Mesothelial cell of epicardium (in vitro differentiated cells): ENCODE measurements around the gene ARMC12. TPM values are rescaled to one million over a fixed set of nuclear protein-coding genes. Genes with fewer than 3 reads are reported as not detected.

Experiments
- DNase-seq, 2 experiments: peaks; one replicate each; pipeline ENCODE4 v3.0.0; 2021; ENCODE audit warnings: low spot score in 2 of 2; ENCODE audit not compliant: unreplicated experiment in 2 of 2
- H3K27ac Mint-ChIP-seq: 2 replicates; pipeline ENCODE4 v1.8.0; 2021; ENCODE audit warnings: mixed read lengths
- H3K27me3 Mint-ChIP-seq: 2 replicates; pipeline ENCODE4 v1.8.0; 2021; ENCODE audit warnings: low read depth, mixed read lengths
- H3K36me3 Mint-ChIP-seq: 2 replicates; pipeline ENCODE4 v1.8.0; 2021; ENCODE audit warnings: mixed read lengths
- H3K4me1 Mint-ChIP-seq: 2 replicates; pipeline ENCODE4 v1.8.0; 2021; ENCODE audit warnings: mixed read lengths
- H3K4me3 Mint-ChIP-seq: 2 replicates; pipeline ENCODE4 v1.8.0; 2021; ENCODE audit warnings: mild to moderate bottlenecking, moderate library complexity, mixed read lengths
- H3K9me3 Mint-ChIP-seq: 2 replicates; pipeline ENCODE4 v1.8.0; 2021; ENCODE audit warnings: mixed read lengths
- total RNA-seq: library from RNA; stranded (reverse); gene quantifications from 3 replicates; pipeline ENCODE4 v1.2.1, GENCODE V29; 2021
- TF ChIP-seq, protein P1 (sequence below): fragments of 200-600 bp; sonication (generic); IDR thresholded peaks from one replicate; pipeline ENCODE4 v1.5.0; 2021; ENCODE audit warnings: antibody characterized with exemption; ENCODE audit not compliant: unreplicated experiment

ARMC12 gene
- total RNA-seq, 1 donor from 2014 or later = 4.2 TPM

DNA sequence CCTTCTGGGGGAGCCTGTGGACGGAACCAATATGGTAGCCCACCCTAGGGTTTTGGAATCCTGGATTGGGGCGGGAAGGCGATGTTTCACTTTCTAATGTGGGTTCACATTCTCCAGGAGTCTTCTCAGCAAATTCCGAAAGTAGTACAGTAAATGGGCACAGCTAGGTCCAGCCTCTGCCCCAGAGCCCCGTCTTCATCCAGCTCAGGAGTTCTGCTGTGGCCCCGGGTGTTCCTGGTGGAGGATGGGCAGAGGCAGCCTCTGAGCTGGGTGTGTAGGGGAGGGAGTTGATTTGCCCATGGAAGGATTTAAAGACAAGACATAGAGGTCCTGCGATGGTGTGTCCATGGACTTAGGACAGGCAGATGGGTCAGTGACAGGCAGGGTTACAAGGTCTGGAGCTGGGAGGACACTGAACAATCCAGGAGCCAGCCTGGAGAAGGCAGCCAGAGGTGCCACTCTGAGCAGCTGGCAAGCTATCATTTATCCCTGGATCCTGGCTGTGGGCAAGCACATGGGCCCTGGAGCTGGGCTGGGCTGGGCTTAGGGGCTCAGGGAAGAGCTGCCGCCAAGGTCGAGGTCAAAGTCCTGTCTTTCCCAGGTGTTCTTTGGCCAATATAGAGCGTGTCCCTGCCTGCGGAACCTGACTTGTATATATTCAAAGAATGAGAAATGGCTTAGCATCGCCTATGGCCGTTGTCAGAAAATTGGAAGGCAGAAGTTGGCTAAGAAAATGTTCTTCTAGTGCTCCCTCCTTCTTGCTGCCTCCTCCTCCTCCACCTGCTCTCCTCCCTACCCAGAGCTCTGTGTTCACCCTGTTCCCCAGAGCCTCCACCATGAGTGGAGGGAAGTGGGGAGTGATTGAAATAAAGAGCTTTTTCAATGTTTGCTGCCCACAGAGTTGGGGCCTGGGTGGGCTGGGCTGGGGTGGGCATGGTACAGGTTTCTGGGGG, 50.7 kb downstream of the ARMC12 start:
- no peak overlapping the region for H3K27ac Mint-ChIP-seq
- H3K36me3 Mint-ChIP-seq = no peaks in the 10 kb centered on the region
- no peaks in the 10 kb centered on the region for H3K9me3 Mint-ChIP-seq
- DNase-seq = no peak
- H3K4me1 Mint-ChIP-seq = no peaks in the 10 kb centered on the region
- H3K4me3 Mint-ChIP-seq = no peak overlapping the region
- TF ChIP-seq, protein P1, sequence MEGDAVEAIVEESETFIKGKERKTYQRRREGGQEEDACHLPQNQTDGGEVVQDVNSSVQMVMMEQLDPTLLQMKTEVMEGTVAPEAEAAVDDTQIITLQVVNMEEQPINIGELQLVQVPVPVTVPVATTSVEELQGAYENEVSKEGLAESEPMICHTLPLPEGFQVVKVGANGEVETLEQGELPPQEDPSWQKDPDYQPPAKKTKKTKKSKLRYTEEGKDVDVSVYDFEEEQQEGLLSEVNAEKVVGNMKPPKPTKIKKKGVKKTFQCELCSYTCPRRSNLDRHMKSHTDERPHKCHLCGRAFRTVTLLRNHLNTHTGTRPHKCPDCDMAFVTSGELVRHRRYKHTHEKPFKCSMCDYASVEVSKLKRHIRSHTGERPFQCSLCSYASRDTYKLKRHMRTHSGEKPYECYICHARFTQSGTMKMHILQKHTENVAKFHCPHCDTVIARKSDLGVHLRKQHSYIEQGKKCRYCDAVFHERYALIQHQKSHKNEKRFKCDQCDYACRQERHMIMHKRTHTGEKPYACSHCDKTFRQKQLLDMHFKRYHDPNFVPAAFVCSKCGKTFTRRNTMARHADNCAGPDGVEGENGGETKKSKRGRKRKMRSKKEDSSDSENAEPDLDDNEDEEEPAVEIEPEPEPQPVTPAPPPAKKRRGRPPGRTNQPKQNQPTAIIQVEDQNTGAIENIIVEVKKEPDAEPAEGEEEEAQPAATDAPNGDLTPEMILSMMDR = no peak
- H3K27me3 Mint-ChIP-seq = peaks cover 35% of the 10 kb centered on the region

DNA sequence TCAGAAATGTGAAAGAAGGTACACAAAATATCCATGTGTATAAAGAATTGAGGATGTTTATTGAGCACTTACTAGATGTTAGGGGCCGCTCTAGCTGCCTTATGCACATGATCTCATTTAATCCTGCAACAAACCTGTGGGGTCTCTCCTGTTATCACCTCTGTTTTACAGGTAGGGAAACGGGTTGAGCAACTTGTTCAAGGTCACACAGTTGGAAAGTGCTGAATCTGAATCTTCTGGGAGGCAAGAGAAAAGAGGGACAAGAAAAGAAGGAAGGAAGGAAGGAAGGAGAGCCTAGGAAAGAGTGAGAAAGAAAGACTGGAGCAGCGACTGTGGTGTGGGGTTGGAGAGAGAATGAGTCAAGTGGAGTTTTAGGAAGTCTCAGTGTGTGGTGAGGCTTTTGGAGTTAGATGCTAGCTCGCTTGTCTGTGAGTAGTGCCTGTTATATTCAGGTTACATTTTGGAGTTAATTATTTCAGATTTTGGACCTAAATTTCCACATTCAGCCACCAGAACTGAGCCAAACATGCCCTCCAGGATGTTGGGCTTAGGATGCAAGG, 51.7 kb downstream of the ARMC12 start:
- TF ChIP-seq, protein P1 = no peak
- no peak overlapping the region for H3K4me3 Mint-ChIP-seq

DNA sequence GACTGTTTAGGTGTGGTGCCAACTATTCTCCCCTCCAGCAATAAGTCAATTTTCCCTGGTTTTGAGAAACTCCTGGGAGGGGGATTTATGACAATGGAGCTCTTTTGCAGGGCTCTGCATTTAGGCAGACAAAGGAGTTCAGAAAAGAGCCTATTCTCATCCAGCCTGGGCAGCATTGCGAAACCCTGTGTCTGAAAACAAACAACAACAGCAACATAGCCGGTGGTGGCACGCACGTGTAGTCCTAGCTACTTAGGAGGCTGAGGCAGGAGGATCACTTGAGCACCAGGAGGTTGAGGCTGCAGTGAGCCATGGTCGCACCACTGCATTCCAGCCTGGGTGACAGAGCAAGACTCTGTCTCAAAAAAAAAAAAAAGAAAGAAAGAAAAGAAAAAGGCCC, 53.9 kb downstream of the ARMC12 start:
- H3K9me3 Mint-ChIP-seq = no peaks in the 10 kb centered on the region
- H3K4me1 Mint-ChIP-seq = no peaks in the 10 kb centered on the region
- no peaks in the 10 kb centered on the region for H3K36me3 Mint-ChIP-seq
- no peak for DNase-seq
- H3K27ac Mint-ChIP-seq = no peak overlapping the region
- no peak overlapping the region for H3K4me3 Mint-ChIP-seq
- peaks cover 45% of the 10 kb centered on the region for H3K27me3 Mint-ChIP-seq
- TF ChIP-seq, protein P1 = no peak

More for the DNA sequence above, 51.7 kb downstream of the ARMC12 start:
- Mint-ChIP-seq H3K27ac (no peak overlapping the region), H3K4me1 (no peaks in the 10 kb centered on the region), H3K27me3 (peaks cover 37% of the 10 kb centered on the region), H3K36me3 (no peaks in the 10 kb centered on the region), H3K9me3 (no peaks in the 10 kb centered on the region)
- no peak for DNase-seq

DNA sequence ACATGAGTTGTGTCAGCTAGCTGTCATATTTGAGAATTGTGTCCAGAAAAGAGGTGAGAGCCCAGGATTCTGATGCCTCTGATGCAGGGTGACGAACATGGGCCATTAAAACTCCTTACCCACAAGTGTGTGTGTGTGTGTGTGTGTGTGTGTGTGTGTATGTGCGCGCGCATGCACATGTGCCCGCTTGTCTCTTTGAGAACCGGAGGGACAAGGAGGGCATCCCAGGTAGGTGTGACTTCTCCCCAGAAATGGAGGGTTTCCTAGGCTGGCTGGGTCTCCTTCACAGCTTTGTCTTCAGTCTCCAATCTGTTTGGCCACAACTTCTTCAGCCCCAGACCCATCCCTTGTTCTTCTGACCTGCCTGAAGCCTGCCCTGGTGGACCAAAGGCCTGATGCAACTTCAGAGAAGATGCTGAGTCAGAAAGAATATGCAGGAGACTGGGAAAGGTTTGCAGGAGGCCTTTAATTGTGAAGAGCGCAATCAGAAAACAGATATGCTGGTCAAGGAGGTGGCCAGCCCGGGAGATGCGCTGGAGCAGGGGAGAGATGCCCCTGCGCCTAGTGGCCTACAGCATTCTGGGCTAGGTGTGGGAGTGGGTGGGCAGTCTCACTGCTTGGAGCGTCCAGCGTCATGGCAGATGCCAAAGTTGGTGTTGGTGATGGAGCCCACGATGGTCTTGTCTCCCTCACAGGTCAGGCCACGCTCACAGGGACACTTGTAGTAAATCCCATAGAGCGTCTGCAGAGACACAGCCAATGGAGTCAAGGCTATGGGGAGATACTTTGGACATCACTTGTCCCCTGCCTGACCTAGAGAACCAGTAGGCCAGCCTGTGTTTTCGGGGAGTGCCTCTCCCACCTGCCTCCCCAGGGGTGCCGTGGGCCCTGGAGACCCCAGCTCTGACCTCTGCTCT, 58.0 kb downstream of the ARMC12 start:
- Mint-ChIP-seq H3K27me3 (peaks cover 14% of the 10 kb centered on the region), H3K4me1 (no peaks in the 10 kb centered on the region), H3K4me3 (no peak overlapping the region), H3K27ac (no peak overlapping the region), H3K9me3 (no peaks in the 10 kb centered on the region), H3K36me3 (no peaks in the 10 kb centered on the region)
- TF ChIP-seq, protein P1 = no peak
- no peak for DNase-seq

DNA sequence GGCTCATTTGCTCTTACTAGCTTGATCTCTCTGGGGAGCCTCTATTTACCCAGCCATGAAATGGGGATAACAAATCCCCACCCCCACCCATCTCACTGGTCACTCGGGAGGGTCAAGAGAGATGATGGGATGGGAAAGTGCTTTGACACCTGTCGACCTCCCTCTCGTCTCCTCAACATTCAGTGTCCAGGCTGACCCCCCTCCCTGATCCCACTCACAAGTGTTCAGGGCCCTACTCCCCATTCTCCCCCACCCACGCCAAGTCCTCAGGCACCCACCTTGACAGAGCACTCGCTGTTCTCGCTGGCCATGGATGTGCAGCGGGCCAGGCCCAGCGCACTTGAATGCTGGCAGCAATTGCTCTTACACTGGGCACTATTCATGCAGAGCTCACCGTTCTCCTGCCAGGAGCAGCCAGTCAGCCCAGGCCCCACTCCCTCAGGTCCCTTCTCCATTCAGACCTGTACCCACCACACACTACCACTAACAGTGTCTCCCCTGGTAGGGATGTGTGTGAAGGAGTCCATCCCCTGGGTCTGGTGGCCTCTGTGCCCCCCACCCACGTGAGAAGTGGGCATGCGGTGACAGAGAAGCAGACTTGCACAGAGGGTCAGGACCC, 58.7 kb downstream of the ARMC12 start:
- TF ChIP-seq, protein P1 = no peak
- H3K4me3 Mint-ChIP-seq = no peak overlapping the region
- no peaks in the 10 kb centered on the region for H3K9me3 Mint-ChIP-seq
- DNase-seq = no peak
- peaks cover 11% of the 10 kb centered on the region for H3K27me3 Mint-ChIP-seq
- H3K4me1 Mint-ChIP-seq = no peaks in the 10 kb centered on the region
- no peaks in the 10 kb centered on the region for H3K36me3 Mint-ChIP-seq
- H3K27ac Mint-ChIP-seq = no peak overlapping the region
